HEK293 (cell line): ENCODE results near the gene MAL.

Source experiments
- CTCF ChIA-PET: fragments of 350-600 bp; formaldehyde crosslinking; extraction: SDS; loops from one replicate; lab custom pipeline; 2021; ENCODE audit warnings: antibody characterized with exemption; lab: Yijun Ruan, JAX
- POLR2A ChIA-PET: fragments of 300-600 bp; formaldehyde crosslinking; extraction: SDS; loops from one replicate; lab custom pipeline; 2020; ENCODE audit warnings: antibody characterized with exemption, inconsistent platforms; lab: Yijun Ruan, JAX
- H3K27ac ChIP-seq: fragments of 200-500 bp; sonication (Bioruptor generic); 2 replicates; pipeline ENCODE4 v1.5.1; 2014; ENCODE audit warnings: low read depth, low read length, control low read depth, inconsistent platforms; ENCODE audit errors: extremely low read depth
- H3K36me3 ChIP-seq, 2 experiments: fragments of 200-500 bp in 1 of 2; sonication (Bioruptor generic) in 1 of 2; 1 replicate in 1 of 2; 2 replicates in 1 of 2; pipeline ENCODE4 v1.5.1; 2014 to 2017; ENCODE audit warnings: inconsistent platforms in 2 of 2, low read length in 2 of 2; ENCODE audit not compliant: control insufficient read depth in 2 of 2, insufficient read depth in 1 of 2
- H3K4me1 ChIP-seq: fragments of 200-500 bp; sonication (Bioruptor generic); 2 replicates; pipeline ENCODE4 v1.5.1; 2014; ENCODE audit warnings: mild to moderate bottlenecking, low read length, inconsistent platforms; ENCODE audit not compliant: control insufficient read depth, insufficient read depth
- H3K4me3 ChIP-seq: 2 replicates; pipeline ENCODE4 v1.5.1; 2011; ENCODE audit warnings: low read depth, mild to moderate bottlenecking, control low read depth, low read length, moderate library complexity
- H3K9me3 ChIP-seq: fragments of 200-500 bp; sonication (Bioruptor generic); 2 replicates; pipeline ENCODE4 v1.5.1; 2014; ENCODE audit warnings: low read depth, low read length, inconsistent platforms; ENCODE audit not compliant: control insufficient read depth, insufficient read depth
- RBAK ChIP-seq: fragments of 450-650 bp; formaldehyde crosslinking; IDR thresholded peaks from 2 replicates; pipeline ENCODE4 v1.5.1; 2016; ENCODE audit warnings: missing biosample characterization, missing genetic modification characterization
- SALL2 ChIP-seq: fragments of 450-650 bp; formaldehyde crosslinking; IDR thresholded peaks from 2 replicates; pipeline ENCODE4 v1.5.0; 2017; ENCODE audit warnings: missing biosample characterization, mild to moderate bottlenecking, missing genetic modification characterization, borderline replicate concordance
- SCRT2 ChIP-seq: fragments of 450-650 bp; formaldehyde crosslinking; IDR thresholded peaks from 2 replicates; pipeline ENCODE4 v1.5.1; 2016; ENCODE audit warnings: missing biosample characterization, missing genetic modification characterization
- YY2 ChIP-seq: fragments of 450-650 bp; formaldehyde crosslinking; IDR thresholded peaks from 2 replicates; pipeline ENCODE4 v1.5.1; 2016; ENCODE audit warnings: missing biosample characterization, missing genetic modification characterization
- ZFP37 ChIP-seq: fragments of 450-650 bp; formaldehyde crosslinking; IDR thresholded peaks from 2 replicates; pipeline ENCODE4 v1.5.1; 2016; ENCODE audit warnings: missing biosample characterization, missing genetic modification characterization
- ZNF132 ChIP-seq: fragments of 450-650 bp; formaldehyde crosslinking; IDR thresholded peaks from 2 replicates; pipeline ENCODE4 v1.5.1; 2017; ENCODE audit warnings: missing biosample characterization, missing genetic modification characterization, borderline replicate concordance
- ZNF16 ChIP-seq: fragments of 450-650 bp; formaldehyde crosslinking; IDR thresholded peaks from 2 replicates; pipeline ENCODE4 v1.5.1; 2016; ENCODE audit warnings: low read depth, missing biosample characterization, missing genetic modification characterization
- ZNF223 ChIP-seq: fragments of 450-650 bp; formaldehyde crosslinking; IDR thresholded peaks from 2 replicates; pipeline ENCODE4 v1.5.1; 2016; ENCODE audit warnings: missing biosample characterization, missing genetic modification characterization
- ZNF362 ChIP-seq: fragments of 450-650 bp; formaldehyde crosslinking; IDR thresholded peaks from 2 replicates; pipeline ENCODE4 v1.5.1; 2016; ENCODE audit warnings: missing biosample characterization, missing genetic modification characterization
- ZNF37A ChIP-seq: fragments of 450-650 bp; IDR thresholded peaks from 2 replicates; pipeline ENCODE4 v1.5.1; 2018; ENCODE audit warnings: missing biosample characterization, missing genetic modification characterization
- ZNF404 ChIP-seq: fragments of 450-650 bp; formaldehyde crosslinking; IDR thresholded peaks from 2 replicates; pipeline ENCODE4 v1.5.1; 2017; ENCODE audit warnings: missing biosample characterization, missing genetic modification characterization
- ZNF518A ChIP-seq: fragments of 450-650 bp; formaldehyde crosslinking; conservative IDR thresholded peaks from 2 replicates; pipeline ENCODE4 v1.5.1; 2016; ENCODE audit warnings: low read depth, missing biosample characterization, missing genetic modification characterization
- ZNF555 ChIP-seq: fragments of 450-650 bp; formaldehyde crosslinking; conservative IDR thresholded peaks from 2 replicates; pipeline ENCODE4 v1.5.1; 2017; ENCODE audit warnings: missing biosample characterization, mild to moderate bottlenecking, missing genetic modification characterization, inconsistent platforms
- ZNF560 ChIP-seq: fragments of 450-650 bp; formaldehyde crosslinking; IDR thresholded peaks from 2 replicates; pipeline ENCODE4 v1.5.1; 2017; ENCODE audit warnings: missing biosample characterization, missing genetic modification characterization, borderline replicate concordance
- ZNF747 ChIP-seq: fragments of 450-650 bp; formaldehyde crosslinking; IDR thresholded peaks from 2 replicates; pipeline ENCODE4 v1.5.1; 2016; ENCODE audit warnings: missing biosample characterization, missing genetic modification characterization
- ZNF777 ChIP-seq: fragments of 450-650 bp; formaldehyde crosslinking; IDR thresholded peaks from 2 replicates; pipeline ENCODE4 v1.5.1; 2017; ENCODE audit warnings: missing biosample characterization, missing genetic modification characterization, borderline replicate concordance
- TF ChIP-seq, protein P1 (sequence below): fragments of 450-650 bp; formaldehyde crosslinking; IDR thresholded peaks from 2 replicates; pipeline ENCODE4 v1.5.1; 2016; ENCODE audit warnings: missing biosample characterization, missing genetic modification characterization
- TF ChIP-seq, protein P2 (sequence below): fragments of 450-650 bp; formaldehyde crosslinking; IDR thresholded peaks from 2 replicates; pipeline ENCODE4 v1.5.1; 2016; ENCODE audit warnings: missing biosample characterization, missing genetic modification characterization

The MAL gene

GRCh38 chr2:95006588-95006987 lies 18.9 kb upstream of the MAL start:
- Histone ChIP-seq H3K4me3 (no peak overlapping the region), H3K4me1 (no peaks in the 10 kb centered on the region), H3K9me3 (no peaks in the 10 kb centered on the region), H3K27ac (no peak overlapping the region), H3K36me3 (no peaks in the 10 kb centered on the region)
- POLR2A ChIA-PET, result no interaction called here
- CTCF ChIA-PET, result no interaction called here
- no peak for TF ChIP-seq ZNF518A (tag by site-specific recombination)
- no peak for TF ChIP-seq ZNF223 (tag by site-specific recombination)
- TF ChIP-seq ZNF777 (tag by site-specific recombination), result no peak
- TF ChIP-seq ZNF16, result no peak
- TF ChIP-seq ZNF404 (tag by site-specific recombination), result no peak
- no peak for TF ChIP-seq RBAK
- no peak for TF ChIP-seq YY2 (tag by site-specific recombination)
- no peak for TF ChIP-seq ZNF37A (tag by site-specific recombination)
- no peak for TF ChIP-seq ZNF362 (tag by site-specific recombination)
- TF ChIP-seq, protein P1, sequence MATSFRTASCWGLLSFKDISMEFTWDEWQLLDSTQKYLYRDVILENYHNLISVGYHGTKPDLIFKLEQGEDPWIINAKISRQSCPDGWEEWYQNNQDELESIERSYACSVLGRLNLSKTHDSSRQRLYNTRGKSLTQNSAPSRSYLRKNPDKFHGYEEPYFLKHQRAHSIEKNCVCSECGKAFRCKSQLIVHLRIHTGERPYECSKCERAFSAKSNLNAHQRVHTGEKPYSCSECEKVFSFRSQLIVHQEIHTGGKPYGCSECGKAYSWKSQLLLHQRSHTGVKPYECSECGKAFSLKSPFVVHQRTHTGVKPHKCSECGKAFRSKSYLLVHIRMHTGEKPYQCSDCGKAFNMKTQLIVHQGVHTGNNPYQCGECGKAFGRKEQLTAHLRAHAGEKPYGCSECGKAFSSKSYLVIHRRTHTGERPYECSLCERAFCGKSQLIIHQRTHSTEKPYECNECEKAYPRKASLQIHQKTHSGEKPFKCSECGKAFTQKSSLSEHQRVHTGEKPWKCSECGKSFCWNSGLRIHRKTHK, result no peak
- TF ChIP-seq ZNF132, result no peak
- TF ChIP-seq ZFP37 (tag by site-specific recombination), result no peak
- TF ChIP-seq ZNF747, result no peak
- TF ChIP-seq, protein P2, sequence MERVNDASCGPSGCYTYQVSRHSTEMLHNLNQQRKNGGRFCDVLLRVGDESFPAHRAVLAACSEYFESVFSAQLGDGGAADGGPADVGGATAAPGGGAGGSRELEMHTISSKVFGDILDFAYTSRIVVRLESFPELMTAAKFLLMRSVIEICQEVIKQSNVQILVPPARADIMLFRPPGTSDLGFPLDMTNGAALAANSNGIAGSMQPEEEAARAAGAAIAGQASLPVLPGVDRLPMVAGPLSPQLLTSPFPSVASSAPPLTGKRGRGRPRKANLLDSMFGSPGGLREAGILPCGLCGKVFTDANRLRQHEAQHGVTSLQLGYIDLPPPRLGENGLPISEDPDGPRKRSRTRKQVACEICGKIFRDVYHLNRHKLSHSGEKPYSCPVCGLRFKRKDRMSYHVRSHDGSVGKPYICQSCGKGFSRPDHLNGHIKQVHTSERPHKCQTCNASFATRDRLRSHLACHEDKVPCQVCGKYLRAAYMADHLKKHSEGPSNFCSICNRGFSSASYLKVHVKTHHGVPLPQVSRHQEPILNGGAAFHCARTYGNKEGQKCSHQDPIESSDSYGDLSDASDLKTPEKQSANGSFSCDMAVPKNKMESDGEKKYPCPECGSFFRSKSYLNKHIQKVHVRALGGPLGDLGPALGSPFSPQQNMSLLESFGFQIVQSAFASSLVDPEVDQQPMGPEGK (tag by site-specific recombination), result no peak
- TF ChIP-seq ZNF555 (tag by site-specific recombination), result no peak
- TF ChIP-seq SALL2, result no peak
- no peak for TF ChIP-seq SCRT2 (tag by site-specific recombination)
- no peak for TF ChIP-seq ZNF560 (tag by site-specific recombination)
